ENCODE results near the gene GP5.

GRCh38 chr3:194380326-194380725 is 18.7 kb downstream of the GP5 start:
- TF ChIP-seq, protein P1, sequence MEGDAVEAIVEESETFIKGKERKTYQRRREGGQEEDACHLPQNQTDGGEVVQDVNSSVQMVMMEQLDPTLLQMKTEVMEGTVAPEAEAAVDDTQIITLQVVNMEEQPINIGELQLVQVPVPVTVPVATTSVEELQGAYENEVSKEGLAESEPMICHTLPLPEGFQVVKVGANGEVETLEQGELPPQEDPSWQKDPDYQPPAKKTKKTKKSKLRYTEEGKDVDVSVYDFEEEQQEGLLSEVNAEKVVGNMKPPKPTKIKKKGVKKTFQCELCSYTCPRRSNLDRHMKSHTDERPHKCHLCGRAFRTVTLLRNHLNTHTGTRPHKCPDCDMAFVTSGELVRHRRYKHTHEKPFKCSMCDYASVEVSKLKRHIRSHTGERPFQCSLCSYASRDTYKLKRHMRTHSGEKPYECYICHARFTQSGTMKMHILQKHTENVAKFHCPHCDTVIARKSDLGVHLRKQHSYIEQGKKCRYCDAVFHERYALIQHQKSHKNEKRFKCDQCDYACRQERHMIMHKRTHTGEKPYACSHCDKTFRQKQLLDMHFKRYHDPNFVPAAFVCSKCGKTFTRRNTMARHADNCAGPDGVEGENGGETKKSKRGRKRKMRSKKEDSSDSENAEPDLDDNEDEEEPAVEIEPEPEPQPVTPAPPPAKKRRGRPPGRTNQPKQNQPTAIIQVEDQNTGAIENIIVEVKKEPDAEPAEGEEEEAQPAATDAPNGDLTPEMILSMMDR (IDR thresholded peaks at IDR 0.05) = no peak
- no peak for TF ChIP-seq POLR2A (IDR thresholded peaks at IDR 0.05)

Measured in testis (tissue), 2 donors.